ENCODE results near the gene CIRBP. TPM values are rescaled to one million over a fixed set of nuclear protein-coding genes. Genes with fewer than 3 reads are reported as not detected.

The CIRBP gene
- total and polyA plus RNA-seq, 2 of the 13 experiments (the other 11 are each of a cell fraction or from before 2014, with no cell fraction given), result 133 to 140 TPM

GRCh38 chr19:1238369-1239303 lies 30.5 kb upstream of the CIRBP start (continued):
- TF ChIP-seq ZBTB4 (CRISPR knock-in tag; IDR thresholded peaks at IDR 0.05; ENCODE audit: borderline replicate concordance) (peak; percentile 65; the same call in 1 of the 2 replicates), ZBTB1 (CRISPR knock-in tag; IDR thresholded peaks at IDR 0.05; ENCODE audit: borderline replicate concordance) (no peak), ZFP41 (CRISPR knock-in tag; IDR thresholded peaks at IDR 0.05; ENCODE audit: borderline replicate concordance) (0 out of 2 replicates have a peak, but pooled peaks have one; percentile 59), GMEB2 (CRISPR knock-in tag; IDR thresholded peaks at IDR 0.05; ENCODE audit: low read depth) (no peak), FOXO4 (CRISPR knock-in tag; conservative IDR thresholded peaks at IDR 0.05) (0 out of 2 replicates have a peak, but pooled peaks have one; percentile 56), REXO4 (CRISPR knock-in tag; IDR thresholded peaks at IDR 0.05; ENCODE audit: borderline replicate concordance) (no peak), ZZZ3 (CRISPR knock-in tag; IDR thresholded peaks at IDR 0.05; ENCODE audit: borderline replicate concordance) (no peak), ZSCAN21 (CRISPR knock-in tag; IDR thresholded peaks at IDR 0.05; ENCODE audit: borderline replicate concordance) (no peak), ZNF75D (CRISPR knock-in tag; IDR thresholded peaks at IDR 0.05; ENCODE audit: borderline replicate concordance) (no peak), ZNF746 (CRISPR knock-in tag; IDR thresholded peaks at IDR 0.05) (no peak), SMARCC2 (IDR thresholded peaks at IDR 0.05) (no peak), GMEB1 (CRISPR knock-in tag; IDR thresholded peaks at IDR 0.05; ENCODE audit: borderline replicate concordance) (0 out of 2 replicates have a peak, but pooled peaks have one; percentile 26)
- TF ChIP-seq, protein P1, sequence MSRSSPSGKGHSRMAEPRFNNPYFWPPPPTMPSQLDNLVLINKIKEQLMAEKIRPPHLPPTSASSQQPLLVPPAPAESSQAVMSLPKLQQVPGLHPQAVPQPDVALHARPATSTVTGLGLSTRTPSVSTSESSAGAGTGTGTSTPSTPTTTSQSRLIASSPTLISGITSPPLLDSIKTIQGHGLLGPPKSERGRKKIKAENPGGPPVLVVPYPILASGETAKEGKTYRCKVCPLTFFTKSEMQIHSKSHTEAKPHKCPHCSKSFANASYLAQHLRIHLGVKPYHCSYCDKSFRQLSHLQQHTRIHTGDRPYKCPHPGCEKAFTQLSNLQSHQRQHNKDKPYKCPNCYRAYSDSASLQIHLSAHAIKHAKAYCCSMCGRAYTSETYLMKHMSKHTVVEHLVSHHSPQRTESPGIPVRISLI (CRISPR knock-in tag; IDR thresholded peaks at IDR 0.05; ENCODE audit: borderline replicate concordance), result no peak
- TF ChIP-seq, protein P2, sequence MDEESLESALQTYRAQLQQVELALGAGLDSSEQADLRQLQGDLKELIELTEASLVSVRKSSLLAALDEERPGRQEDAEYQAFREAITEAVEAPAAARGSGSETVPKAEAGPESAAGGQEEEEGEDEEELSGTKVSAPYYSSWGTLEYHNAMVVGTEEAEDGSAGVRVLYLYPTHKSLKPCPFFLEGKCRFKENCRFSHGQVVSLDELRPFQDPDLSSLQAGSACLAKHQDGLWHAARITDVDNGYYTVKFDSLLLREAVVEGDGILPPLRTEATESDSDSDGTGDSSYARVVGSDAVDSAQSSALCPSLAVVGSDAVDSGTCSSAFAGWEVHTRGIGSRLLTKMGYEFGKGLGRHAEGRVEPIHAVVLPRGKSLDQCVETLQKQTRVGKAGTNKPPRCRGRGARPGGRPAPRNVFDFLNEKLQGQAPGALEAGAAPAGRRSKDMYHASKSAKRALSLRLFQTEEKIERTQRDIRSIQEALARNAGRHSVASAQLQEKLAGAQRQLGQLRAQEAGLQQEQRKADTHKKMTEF (CRISPR knock-in tag; IDR thresholded peaks at IDR 0.05), result 0 out of 2 replicates have a peak, but pooled peaks have one; percentile 13
- TF ChIP-seq, protein P3, sequence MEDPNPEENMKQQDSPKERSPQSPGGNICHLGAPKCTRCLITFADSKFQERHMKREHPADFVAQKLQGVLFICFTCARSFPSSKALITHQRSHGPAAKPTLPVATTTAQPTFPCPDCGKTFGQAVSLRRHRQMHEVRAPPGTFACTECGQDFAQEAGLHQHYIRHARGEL (CRISPR knock-in tag; IDR thresholded peaks at IDR 0.05), result no peak

Data from HepG2 (cell line).